ENCODE results near the gene PTPN13.
A peak's percentile ranks its signal among the peaks of the same experiment; 100 is the strongest.

PTPN13 gene, protein sequence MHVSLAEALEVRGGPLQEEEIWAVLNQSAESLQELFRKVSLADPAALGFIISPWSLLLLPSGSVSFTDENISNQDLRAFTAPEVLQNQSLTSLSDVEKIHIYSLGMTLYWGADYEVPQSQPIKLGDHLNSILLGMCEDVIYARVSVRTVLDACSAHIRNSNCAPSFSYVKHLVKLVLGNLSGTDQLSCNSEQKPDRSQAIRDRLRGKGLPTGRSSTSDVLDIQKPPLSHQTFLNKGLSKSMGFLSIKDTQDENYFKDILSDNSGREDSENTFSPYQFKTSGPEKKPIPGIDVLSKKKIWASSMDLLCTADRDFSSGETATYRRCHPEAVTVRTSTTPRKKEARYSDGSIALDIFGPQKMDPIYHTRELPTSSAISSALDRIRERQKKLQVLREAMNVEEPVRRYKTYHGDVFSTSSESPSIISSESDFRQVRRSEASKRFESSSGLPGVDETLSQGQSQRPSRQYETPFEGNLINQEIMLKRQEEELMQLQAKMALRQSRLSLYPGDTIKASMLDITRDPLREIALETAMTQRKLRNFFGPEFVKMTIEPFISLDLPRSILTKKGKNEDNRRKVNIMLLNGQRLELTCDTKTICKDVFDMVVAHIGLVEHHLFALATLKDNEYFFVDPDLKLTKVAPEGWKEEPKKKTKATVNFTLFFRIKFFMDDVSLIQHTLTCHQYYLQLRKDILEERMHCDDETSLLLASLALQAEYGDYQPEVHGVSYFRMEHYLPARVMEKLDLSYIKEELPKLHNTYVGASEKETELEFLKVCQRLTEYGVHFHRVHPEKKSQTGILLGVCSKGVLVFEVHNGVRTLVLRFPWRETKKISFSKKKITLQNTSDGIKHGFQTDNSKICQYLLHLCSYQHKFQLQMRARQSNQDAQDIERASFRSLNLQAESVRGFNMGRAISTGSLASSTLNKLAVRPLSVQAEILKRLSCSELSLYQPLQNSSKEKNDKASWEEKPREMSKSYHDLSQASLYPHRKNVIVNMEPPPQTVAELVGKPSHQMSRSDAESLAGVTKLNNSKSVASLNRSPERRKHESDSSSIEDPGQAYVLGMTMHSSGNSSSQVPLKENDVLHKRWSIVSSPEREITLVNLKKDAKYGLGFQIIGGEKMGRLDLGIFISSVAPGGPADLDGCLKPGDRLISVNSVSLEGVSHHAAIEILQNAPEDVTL (N-terminal part only)

DNA sequence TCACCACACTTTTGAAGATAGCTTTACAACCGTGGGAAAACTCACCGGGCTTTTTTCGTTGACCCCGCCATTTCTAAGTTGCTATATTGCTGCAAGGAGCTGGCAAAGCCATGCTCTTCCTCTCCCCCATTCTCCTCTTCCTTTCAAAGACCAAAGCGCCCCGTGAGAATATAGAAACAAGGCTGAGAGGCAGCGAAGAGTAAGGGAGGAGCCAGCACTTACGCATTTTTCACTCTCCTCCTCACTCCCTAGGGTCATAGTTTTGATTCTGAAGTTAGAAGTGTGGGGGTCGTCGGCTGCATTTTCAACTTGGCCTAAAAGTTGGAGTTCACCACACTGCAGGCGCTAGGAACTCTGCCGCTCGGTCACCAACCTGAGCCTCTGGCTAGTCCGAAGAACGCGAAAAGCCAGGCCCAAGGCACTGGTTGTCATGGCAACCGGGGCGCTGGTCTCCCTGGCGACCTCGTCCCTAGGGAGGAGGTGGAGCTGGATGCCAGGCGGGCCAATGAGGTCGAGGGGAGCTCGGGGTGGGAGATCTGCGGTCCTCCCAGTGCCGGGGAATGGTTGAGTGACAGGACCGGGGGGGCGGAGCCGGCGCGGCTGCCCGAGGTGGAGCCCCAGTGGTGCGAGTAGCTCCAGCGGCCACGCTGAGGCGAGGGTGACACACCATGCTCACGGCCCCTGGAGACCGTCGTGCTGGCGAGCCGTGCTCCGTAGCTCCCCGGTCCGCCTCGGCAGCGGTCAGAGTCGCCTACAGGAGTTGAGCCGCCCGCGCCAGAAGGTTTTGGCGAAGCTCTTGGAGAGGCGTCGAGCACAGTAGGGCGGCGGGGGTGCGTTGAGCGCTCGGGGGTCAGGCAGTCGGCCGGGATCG lies at the start of gene PTPN13:
Gene PTPN13 (plus strand): TSS at position 628 of the 871 bp plus-strand sequence. CDS start 40,942 bp downstream, outside the sequence.
- peak; percentile 78 for DNase-seq

DNA sequence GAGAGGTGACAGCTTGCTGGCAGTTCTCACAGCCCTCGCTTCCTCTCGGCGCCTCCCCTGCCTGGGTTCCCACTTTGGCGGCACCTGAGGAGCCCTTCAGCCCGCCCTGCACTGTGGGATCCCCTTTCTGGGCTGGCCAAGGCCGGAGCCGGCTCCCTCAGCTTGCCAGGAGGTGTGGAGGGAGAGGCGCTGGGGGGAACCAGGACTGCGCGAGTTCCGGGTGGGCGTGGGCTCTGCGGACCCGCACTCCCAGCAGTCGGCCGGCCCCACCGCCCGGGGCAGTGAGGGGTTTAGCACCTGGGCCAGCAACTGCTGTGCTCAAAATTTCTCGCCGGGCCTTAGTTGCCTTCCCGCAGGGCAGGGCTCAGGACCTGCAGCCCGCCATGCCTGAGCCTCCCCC lies 47.0 kb upstream of the PTPN13 start:
- no peak for DNase-seq

DNA sequence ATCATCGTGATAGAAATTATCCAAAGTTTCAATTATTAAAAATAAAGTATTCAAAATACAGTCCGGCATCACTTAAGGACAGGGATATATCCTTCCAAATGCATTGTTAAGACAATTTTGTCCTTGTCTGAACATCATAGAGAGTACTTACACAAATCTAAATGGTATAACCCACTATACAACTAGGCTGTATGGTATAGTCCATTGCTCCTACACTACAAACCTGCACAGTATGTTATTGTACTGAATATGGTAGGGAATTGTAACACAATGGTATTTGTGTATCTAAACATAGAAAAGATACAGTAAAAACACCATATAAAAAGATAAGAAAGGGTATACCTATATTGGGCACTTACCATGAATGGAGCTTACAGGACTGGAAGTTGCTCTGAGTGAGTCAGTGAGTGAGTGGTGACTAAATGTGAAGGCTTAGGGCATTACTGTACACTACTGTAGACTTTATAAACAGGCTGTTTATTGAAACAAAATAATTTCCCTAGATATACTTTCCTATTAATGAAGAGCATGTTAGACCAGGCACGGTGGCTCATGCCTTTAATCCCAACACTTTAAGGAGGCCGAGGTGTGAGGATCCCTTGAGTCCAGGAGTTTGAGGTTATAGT lies 44.8 kb upstream of the PTPN13 start:
- DNase-seq: no peak

DNA sequence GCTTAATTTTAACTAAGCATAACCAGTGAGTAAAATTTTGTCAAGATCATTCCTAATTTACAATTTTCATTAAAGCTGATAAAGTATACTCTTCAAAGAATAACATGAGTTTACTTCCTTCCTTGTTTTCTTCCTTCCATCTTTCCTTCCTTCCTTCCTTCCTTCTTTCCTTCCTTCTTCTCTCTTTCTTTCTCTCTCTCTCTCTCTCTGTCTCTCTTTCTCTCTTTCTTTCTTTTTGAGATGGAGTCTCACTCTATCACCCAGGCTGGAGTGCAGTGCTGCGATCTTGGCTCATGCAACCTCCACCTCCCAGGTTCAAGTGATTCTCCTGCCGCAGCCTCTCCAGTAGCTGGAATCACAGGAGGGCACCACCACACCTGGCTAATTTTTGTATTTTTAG lies 42.7 kb upstream of the PTPN13 start:
- DNase-seq: no peak

DNA sequence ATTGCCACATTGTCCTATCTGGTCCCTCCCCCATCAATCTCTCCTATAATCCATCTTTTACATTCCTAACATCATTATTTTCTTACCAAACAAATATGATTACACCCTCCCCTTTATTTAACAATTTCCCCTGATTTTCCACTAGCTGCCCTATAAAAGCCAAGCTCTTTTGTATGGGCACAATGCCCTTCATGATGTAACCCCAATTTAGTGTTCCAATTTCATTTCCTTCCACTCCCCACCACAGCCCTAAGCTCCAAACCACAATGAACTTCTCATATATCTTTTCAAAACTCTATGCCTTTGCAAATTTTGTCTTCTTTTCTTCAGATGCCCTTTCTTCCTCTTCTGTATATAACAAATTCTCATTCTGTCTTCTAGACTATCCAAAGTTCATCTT lies 39.5 kb upstream of the PTPN13 start:
- no peak for DNase-seq

DNA sequence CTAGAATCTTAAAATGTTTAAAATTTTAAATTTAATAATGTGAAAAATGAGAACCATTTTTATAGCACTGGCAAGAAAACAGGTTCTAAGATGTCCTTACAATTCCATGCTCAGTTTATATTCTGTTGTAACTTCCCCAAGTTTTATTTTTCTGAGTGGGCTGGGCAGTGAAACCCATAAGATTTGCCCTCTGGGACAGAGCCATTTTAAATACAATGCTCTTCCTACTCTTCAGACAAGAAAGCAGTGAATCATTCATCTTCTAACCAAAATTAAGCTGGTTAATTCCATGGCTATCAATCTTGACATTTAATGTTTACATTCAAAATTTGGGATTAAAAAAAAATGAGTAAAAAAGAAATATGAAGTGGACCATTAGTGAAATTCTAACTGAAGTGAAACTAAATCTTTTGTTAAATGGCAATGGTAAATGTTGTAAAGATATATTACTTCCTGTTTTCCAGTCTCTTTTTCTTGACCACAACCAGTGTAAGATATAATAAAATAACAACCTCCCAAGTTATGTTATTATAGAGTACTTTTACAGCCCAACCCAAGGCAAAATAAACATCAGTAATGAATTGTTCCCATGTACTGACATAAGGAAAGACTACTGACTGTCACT lies 37.2 kb upstream of the PTPN13 start:
- no peak for DNase-seq

DNA sequence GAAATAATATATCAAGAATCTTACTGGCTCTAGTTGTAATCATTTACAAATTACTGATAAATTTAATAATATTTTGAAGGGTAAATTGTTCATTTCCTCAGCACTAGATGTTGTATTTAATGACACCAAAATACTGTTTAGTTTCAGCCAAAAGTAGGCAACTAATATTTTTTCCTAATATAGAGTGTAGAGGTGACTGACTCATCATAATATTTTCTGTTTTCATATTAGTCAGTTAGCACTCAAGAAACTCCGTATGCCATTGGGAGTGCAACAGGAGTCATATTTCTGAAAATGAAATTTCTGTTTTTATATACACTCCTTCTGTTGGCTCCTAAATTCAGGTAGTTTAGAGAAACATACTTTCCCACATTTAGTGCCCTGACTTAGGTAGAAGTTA lies 36.6 kb upstream of the PTPN13 start:
- no peak for DNase-seq

DNA sequence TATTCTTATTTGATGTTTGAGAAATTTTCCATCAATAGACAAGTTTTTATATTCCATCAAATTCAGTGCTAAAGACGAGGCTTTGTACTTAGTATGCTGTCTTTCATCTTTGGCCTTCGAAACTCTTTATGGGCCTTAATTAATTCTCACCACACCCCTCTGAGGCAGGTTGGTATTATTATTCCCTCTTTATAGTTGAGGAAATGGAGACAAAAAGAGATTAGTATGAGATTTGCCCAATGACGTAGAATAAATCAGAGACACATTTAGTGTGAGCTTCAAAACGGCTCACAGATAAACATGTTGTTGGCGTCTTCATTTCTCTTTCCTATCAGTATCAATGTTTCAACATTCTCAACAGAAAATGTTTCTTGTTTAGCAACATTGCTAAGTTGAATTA lies 35.9 kb upstream of the PTPN13 start:
- no peak for DNase-seq

DNA sequence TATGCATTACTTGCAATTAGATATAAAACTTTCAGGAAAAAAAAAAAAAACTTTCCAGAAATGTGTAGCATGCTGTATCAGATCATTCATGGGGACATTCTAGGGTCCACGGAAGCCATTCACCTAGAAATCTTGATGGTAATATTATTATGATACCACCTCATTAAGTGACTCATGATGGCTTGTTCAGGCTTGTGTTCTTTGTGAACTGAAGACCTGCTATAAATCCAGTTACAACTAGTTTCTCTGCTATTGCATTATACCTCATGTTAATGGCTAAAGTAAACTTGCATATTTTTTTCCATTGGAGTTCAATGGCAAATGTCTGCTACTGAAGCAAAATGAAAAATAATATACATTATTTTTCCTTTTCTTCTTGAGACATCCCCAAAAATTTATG lies 35.3 kb upstream of the PTPN13 start:
- no peak for DNase-seq

DNA sequence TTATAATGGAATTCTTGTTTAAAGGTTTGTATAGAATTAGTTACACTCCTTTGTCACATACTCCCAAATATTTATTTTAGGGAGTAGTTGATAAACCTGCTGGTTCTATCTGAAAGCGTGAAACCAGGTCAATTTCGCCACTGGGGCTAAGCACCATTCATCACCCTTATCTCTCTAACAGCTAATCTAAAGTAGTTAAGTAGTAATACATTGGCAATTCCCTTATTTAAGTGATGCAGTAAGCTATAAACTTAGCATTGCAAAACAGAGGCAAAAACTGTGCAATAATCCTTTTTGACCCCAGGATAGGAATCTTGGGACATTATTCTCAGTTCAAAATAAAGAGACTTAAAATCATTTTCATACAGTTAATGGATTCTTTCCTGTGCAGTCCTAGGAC lies 33.7 kb upstream of the PTPN13 start:
- DNase-seq: no peak

DNA sequence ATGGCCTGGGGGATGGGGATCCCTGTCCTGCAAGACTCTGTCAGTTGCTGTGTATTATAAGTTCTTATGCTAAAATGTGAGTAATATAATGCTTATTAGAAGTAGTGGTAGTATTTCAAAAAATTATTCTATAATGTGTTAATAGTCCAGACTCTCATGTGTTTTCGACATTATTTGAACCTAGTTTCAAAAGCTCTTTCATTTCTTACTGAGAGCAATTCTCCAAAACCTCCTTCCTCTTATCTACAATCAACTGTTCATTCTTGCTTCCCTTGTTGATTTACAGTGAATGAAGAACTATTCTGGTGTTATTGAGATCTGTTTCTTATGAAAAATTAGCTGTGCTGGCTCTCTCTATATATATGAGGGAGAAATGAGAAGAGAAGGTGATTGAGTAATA lies 32.9 kb upstream of the PTPN13 start:
- no peak for DNase-seq

DNA sequence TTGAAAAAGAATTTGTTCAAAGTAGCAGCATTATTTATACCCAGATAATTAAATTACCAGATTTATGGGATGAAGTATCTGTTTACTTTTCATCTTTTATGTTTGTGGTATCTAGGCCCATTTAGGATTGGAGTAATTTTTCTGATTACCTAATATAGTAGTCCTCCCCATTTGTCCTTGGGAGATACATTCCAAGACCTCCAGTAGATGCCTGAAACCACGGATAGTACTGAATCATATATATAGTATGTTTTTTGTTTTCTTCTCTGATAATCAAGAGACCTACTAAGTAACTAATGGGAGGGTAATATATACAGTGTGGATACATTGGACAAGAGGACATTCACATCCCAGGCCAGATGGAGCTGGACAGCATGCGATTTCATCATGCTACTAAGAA lies 30.7 kb upstream of the PTPN13 start:
- no peak for DNase-seq

DNA sequence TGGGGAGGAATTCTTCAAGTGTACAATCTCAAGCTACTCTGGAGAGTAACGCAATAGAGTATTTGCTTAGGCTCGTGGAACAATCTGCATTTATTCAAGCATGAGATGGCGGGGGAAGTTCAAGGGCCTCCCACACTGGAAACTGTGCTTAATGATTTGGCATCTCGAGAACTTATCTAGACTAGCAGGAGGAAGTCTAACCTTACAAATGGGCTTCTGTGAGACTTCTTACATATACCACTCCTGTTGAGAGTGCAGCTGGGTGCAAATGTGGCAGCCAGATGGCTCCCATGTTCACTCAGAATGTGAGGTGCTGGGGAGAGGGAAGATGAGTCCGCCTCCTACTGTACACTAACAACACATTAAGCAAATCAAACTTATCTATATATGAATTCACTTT lies 29.3 kb upstream of the PTPN13 start:
- DNase-seq: no peak

DNA sequence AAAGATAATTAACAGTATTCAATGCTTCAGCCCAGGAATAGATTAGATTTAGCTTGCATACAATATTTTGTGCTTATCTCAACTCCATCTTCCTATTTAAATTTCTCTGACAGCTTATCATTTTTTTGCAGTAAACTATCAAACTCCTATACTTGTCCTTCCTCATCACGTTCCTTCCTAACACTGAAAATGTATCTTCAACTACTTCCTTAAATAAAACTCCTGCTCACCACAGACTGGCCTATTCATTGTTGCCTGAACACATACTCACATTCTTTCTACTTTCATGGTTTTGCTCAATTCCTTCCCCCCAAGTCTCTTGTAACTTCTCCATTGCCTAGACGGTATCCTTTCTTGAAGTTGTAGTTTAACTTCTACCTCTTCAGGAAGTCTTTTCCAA lies 28.5 kb upstream of the PTPN13 start:
- DNase-seq: no peak

DNA sequence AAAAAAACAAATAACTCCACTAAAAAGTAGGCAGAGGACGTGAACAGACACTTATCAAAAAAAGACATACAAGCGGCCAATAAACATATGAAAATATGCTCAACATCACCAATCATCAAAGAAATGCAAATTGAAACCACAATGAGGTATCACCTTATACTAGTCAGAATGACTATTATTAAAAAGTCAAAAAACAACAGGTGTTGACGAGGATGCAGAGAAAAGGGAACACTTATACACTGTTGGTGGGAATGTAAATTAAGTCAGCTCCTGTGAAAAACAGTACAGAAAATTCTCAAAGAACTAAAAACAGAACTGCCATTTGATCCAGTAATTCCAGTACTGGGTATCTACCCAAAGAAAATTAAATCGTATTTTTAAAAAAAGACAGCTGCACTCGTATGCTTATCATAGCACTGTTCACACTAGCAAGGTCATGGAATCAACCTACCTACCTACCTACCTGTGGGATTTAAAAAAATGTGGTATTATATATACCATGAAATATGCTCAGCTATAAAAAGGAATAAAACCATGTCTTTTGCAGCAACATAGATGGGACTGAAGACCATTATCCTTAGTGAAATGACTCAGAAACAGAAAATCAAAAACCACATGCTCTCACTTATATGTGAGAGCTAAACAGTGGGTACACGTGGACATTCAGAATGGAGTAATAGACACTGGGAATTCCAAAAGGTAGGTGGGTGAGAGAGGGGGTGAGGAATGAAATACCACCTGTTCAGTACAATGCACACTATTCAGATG lies 24.8 kb upstream of the PTPN13 start:
- DNase-seq: no peak

DNA sequence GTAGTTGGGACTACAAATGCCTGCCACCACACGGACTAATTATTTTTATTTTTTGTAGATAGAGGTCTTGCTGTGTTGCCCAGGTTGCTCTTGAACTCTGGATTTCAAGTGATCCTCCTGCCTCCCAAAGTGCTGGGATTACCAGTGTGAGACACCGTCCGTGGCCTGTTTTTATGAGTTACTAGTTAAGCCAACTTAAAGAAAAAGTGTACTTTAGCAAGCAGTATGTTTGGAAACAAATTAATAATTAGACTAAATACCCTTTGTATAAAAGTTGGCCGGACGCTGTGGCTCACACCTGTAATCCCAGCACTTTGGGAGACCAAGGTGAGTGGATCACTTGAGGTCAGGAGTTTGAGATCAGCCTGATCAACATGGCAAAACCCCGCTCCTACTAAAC lies 14.2 kb upstream of the PTPN13 start:
- DNase-seq: no peak

DNA sequence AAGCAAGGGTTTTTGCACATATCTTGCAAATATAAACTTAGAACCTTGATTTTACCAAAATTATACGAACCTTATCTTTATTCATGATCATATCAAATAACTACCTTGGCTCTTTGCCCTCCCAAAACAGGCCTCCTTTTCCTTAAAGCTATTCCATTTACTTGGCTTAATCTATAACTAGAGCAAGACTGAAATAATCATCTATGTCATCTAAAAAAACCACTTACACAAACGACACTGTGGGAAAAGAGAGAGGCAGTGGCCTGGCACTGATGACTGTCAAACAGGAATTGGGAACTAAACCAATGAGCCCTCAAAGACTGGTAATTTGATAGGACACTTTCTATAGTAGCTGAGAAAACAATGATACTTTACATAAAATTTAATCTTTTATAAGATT lies 11.7 kb upstream of the PTPN13 start:
- no peak for DNase-seq

DNA sequence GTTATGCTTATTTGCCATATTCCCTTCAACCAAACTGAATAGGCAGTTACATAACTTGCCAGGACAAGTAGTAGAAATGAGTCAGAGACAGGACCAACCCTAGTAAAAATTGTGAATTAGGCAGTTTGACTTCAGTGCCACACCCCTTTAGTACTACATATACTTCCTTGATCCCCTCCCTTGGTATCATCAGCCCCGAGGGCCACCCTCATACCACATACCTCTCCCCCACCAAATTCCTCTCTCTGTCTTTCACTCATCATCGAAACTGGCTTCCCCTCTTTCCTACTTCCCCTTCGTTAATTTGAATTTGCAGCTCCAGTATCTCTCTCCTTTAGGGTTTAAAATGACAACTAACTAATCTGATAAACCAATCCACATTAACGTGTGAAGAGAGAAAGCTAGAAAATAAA lies 7.9 kb upstream of the PTPN13 start:
- DNase-seq: no peak

DNA sequence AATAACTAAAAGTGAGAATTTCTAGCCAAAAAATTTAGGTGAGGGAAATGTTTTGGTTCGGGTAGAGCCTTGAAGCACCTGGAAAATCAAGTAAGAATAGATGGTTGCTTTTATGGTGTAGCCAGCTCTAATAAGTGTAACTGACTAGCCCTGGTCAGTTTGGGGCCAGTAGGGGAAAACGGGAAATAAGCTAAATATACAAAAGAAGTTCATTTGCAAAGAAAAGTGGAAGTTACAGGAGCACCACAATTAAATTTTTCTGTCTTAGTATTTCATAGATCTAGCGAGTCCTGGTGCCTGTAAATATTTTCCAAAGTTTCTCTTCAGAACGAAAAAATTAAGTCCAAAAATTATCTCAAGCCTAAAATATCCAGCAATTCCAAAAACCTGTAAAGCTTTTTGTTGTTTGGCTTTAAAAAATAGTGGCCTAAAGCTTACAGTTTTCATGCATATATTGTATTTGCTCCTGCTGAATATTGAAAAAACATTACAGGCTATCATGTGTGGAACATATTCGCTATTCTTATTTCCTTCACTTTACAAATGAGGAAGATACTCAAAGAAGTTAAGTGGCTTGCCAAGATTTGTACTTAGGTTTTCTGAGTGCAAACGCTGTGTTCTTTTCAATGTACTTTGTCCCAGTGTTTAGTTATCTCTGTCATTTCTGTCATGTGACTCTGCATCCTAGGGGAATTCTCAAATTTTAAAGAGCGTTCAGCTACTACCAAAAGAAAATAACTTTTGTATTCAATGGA lies 7.3 kb upstream of the PTPN13 start:
- no peak for DNase-seq
